Endothelial cell of umbilical vein (primary cell): Measurements from ENCODE around the gene CCDC57.
"Not testable (repeated sequence)": the region's sequence is repeated elsewhere in the genome, so short reads cannot be mapped to it uniquely, and the experiment has no call there.

Source experiments
- FOS ChIP-seq: IDR thresholded peaks from 2 replicates; pipeline ENCODE4 v1.6.1; 2011; ENCODE audit warnings: mild to moderate bottlenecking, low read length, moderate library complexity, borderline replicate concordance; ENCODE audit not compliant: insufficient read depth
- POLR2A ChIP-seq: IDR thresholded peaks from 2 replicates; pipeline ENCODE4 v1.6.1; 2012; ENCODE audit warnings: low read depth, mild to moderate bottlenecking, control low read depth, low read length
- POLR2AphosphoS5 ChIP-seq: IDR thresholded peaks from 2 replicates; pipeline ENCODE4 v1.6.1; 2012; ENCODE audit warnings: low read depth, mild to moderate bottlenecking, control low read depth, low read length, moderate library complexity; ENCODE audit not compliant: insufficient read depth
- TF ChIP-seq, protein P1 (sequence below), 2 donors: IDR thresholded peaks; 1 replicate in 1 of 2; 2 replicates in 1 of 2; pipeline ENCODE4 v1.5.1; 2011; ENCODE audit warnings: low read length in 2 of 2, mild to moderate bottlenecking in 2 of 2, moderate library complexity in 2 of 2, control low read depth in 1 of 2, inconsistent platforms in 1 of 2, low read depth in 1 of 2; ENCODE audit not compliant: insufficient read depth in 1 of 2; ENCODE audit errors: extremely low read depth in 1 of 2

DNA sequence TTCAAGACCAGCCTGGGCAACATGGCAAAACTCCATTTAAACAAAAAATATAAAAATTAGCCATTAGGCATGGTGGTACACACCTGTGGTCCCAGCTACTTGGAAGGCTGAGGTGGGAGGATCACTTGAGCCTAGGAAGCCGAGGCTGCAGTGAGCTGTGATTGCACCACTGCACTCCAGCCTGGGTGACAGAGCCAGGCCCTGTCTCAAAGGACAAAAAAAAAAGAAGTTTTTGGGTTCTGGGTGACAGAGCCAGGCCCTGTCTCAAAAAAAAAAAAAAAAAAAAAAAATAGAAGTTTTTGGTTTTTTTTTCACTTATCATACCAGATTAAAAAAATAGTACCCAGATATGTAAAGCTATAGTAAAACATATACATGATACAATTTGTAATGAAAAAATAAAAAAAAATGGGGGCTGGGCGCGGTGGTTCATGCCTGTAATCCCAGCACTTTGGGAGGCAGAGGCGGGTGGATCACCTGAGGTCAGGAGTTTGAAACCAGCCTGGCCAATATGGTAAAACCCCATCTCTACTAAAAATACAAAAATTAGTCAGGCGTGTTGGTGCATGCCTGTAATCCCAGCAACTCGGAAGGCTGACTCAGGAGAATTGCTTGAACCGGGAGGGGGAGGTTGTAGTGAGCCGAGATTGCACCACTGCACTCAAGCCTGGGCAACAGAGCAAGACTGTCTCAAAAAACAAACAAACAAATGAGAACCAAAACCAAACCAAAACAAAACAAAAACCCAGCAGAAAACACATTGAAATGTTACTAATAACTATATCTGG, 79.3 kb downstream of the CCDC57 start:
- TF ChIP-seq POLR2A, POLR2AphosphoS5, FOS: not testable (repeated sequence)
- TF ChIP-seq, protein P1, sequence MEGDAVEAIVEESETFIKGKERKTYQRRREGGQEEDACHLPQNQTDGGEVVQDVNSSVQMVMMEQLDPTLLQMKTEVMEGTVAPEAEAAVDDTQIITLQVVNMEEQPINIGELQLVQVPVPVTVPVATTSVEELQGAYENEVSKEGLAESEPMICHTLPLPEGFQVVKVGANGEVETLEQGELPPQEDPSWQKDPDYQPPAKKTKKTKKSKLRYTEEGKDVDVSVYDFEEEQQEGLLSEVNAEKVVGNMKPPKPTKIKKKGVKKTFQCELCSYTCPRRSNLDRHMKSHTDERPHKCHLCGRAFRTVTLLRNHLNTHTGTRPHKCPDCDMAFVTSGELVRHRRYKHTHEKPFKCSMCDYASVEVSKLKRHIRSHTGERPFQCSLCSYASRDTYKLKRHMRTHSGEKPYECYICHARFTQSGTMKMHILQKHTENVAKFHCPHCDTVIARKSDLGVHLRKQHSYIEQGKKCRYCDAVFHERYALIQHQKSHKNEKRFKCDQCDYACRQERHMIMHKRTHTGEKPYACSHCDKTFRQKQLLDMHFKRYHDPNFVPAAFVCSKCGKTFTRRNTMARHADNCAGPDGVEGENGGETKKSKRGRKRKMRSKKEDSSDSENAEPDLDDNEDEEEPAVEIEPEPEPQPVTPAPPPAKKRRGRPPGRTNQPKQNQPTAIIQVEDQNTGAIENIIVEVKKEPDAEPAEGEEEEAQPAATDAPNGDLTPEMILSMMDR (IDR thresholded peaks at IDR 0.05; ENCODE audit: extremely low read depth in 1 of 2, insufficient read depth in 1 of 2, low read depth in 1 of 2, low read length in 2 of 2) = not testable (repeated sequence)
